GM23338 (cell line): ENCODE measurements around the gene HAS3.

Experiments used
- CREB1 ChIP-seq: fragments of 250-450 bp; sonication (Bioruptor Pico); IDR thresholded peaks from 2 replicates; pipeline ENCODE4 v1.5.0; 2020; ENCODE audit warnings: low read depth, mild to moderate bottlenecking, moderate library complexity
- EZH2 ChIP-seq: fragments of 200-600 bp; sonication (generic); IDR thresholded peaks from one replicate; pipeline ENCODE4 v1.8.0; 2017; ENCODE audit warnings: antibody characterized with exemption, mild to moderate bottlenecking, low read depth; ENCODE audit not compliant: unreplicated experiment
- EZH2phosphoT487 ChIP-seq: fragments of 200-600 bp; sonication (generic); IDR thresholded peaks from one replicate; pipeline ENCODE4 v1.8.1; 2018; ENCODE audit warnings: antibody characterized with exemption; ENCODE audit not compliant: unreplicated experiment
- JUNB ChIP-seq: IDR thresholded peaks from one replicate; pipeline ENCODE4 v1.6.1; 2016; ENCODE audit warnings: antibody characterized with exemption; ENCODE audit not compliant: unreplicated experiment
- POLR2AphosphoS5 ChIP-seq: IDR thresholded peaks from 2 replicates; pipeline ENCODE4 v1.6.1; 2016; ENCODE audit warnings: antibody characterized with exemption, low read depth
- REST ChIP-seq: IDR thresholded peaks from one replicate; pipeline ENCODE4 v1.6.1; 2018; ENCODE audit warnings: antibody characterized with exemption; ENCODE audit not compliant: unreplicated experiment
- STAT1 ChIP-seq: IDR thresholded peaks from one replicate; pipeline ENCODE4 v1.6.1; 2016; ENCODE audit warnings: antibody characterized with exemption; ENCODE audit not compliant: unreplicated experiment
- ZNF114 ChIP-seq: fragments of 250-450 bp; sonication (Bioruptor Pico); IDR thresholded peaks from 2 replicates; pipeline ENCODE4 v1.5.0; 2020; ENCODE audit warnings: mild to moderate bottlenecking, moderate library complexity
- ZNF462 ChIP-seq: fragments of 250-450 bp; sonication (Bioruptor Pico); IDR thresholded peaks from 2 replicates; pipeline ENCODE4 v1.5.0; 2020; ENCODE audit warnings: mild to moderate bottlenecking, moderate library complexity
- TF ChIP-seq, protein P1 (sequence below), 2 experiments: fragments of 200-600 bp in 1 of 2; sonication (generic) in 1 of 2; conservative IDR thresholded peaks; 2 replicates each; pipeline versions ENCODE4 v1.5.1 to v1.6.1; 2016 to 2017; ENCODE audit warnings: antibody characterized with exemption in 2 of 2, low read depth in 2 of 2, mild to moderate bottlenecking in 2 of 2, moderate library complexity in 1 of 2
- TF ChIP-seq, protein P2 (sequence below): IDR thresholded peaks from 2 replicates; pipeline ENCODE4 v1.6.1; 2016; ENCODE audit warnings: antibody characterized with exemption

- TF ChIP-seq POLR2AphosphoS5 (no peak), JUNB (no peak), REST (no peak), EZH2 (no peak), CREB1 (CRISPR knock-in tag) (no peak), ZNF114 (CRISPR knock-in tag) (no peak), STAT1 (no peak), ZNF462 (CRISPR knock-in tag) (no peak), EZH2phosphoT487 (no peak)
- TF ChIP-seq, protein P1, sequence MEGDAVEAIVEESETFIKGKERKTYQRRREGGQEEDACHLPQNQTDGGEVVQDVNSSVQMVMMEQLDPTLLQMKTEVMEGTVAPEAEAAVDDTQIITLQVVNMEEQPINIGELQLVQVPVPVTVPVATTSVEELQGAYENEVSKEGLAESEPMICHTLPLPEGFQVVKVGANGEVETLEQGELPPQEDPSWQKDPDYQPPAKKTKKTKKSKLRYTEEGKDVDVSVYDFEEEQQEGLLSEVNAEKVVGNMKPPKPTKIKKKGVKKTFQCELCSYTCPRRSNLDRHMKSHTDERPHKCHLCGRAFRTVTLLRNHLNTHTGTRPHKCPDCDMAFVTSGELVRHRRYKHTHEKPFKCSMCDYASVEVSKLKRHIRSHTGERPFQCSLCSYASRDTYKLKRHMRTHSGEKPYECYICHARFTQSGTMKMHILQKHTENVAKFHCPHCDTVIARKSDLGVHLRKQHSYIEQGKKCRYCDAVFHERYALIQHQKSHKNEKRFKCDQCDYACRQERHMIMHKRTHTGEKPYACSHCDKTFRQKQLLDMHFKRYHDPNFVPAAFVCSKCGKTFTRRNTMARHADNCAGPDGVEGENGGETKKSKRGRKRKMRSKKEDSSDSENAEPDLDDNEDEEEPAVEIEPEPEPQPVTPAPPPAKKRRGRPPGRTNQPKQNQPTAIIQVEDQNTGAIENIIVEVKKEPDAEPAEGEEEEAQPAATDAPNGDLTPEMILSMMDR (conservative IDR thresholded peaks at IDR 0.05; ENCODE audit: low read depth in 2 of 2), result no peak
- TF ChIP-seq, protein P2, sequence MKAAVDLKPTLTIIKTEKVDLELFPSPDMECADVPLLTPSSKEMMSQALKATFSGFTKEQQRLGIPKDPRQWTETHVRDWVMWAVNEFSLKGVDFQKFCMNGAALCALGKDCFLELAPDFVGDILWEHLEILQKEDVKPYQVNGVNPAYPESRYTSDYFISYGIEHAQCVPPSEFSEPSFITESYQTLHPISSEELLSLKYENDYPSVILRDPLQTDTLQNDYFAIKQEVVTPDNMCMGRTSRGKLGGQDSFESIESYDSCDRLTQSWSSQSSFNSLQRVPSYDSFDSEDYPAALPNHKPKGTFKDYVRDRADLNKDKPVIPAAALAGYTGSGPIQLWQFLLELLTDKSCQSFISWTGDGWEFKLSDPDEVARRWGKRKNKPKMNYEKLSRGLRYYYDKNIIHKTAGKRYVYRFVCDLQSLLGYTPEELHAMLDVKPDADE, result no peak
Observed at GRCh38 chr16:69109486-69110270, 4.2 kb downstream of the HAS3 start.
